AML-193 (cell line): ENCODE results near the gene DAPP1.

Experiments
- DNase-seq, 2 experiments: peaks; one replicate each; lab custom pipeline; 2025; lab: John Stamatoyannopoulos, UW

The DAPP1 gene

DNA sequence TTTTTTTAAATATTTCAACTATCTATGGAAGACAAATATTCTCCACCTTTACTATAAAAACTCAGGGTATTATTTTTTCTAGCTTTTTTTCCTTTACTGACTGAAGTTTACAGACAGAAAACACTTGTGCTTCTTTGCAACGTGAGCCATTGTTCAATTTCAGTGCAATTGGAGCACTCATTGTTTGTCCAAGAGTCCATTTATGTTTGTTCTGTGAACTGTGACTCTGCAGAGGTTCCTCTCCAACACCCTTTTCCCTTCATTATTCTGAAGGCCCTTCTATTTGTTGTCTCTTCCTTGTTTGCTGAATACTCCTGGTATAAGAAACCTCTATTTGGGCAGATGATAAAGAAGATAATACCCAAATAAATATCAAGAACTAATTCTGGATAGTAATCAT, 37.4 kb downstream of the DAPP1 start:
- DNase-seq, result no peak

DNA sequence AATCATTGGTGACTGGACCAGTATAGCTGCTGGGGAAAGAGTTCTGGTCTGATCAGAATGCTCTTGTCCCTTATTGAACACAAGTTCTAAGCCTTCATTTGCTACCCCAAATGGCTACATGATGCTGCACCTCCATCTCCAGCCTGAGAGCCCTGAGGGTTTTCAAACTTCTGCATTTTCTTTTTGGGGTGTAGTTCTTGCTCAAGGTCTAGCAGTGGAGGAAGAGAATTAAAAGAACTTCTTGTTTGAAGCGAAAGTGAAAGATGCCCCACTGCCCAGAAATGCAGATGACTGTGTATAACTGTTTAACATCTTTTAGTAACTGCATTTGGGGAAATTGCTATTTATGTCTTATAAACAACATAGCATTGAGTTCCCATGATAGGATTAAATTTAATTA, 39.1 kb downstream of the DAPP1 start:
- DNase-seq, result peak; percentile 91

GRCh38 chr4:99856166-99856565, 39.5 kb downstream of the DAPP1 start:
- peak; percentile 87 to 88 for DNase-seq

DNA sequence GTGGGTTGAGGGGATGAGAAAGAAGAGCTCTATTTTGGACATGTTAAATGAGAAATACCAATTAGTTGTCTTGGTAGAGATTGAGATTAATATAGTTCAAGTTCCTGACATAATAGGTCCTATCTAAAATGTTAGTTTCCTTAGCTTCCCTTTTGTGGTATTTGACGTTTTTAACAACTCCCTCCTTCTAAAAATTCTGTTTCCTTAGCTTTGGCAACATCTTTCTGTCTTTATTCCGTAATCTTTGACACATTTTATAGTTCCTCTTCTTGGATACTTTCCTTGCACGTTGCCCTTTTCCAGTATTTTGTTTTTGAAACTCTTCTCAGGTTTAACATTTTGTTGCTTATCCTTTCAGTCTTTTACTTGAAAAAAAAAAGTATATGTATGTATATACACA, 40.7 kb downstream of the DAPP1 start:
- DNase-seq, result peak; percentile 90 to 94

- DNase-seq, result no peak
Observed at GRCh38 chr4:99859618-99860017, 43.0 kb downstream of the DAPP1 start.

GRCh38 chr4:99860521-99860920, 43.9 kb downstream of the DAPP1 start:
- DNase-seq, result no peak

GRCh38 chr4:99861120-99861905, 44.7 kb downstream of the DAPP1 start:
- peak; percentile 44 to 48 for DNase-seq

GRCh38 chr4:99863804-99864203, 47.2 kb downstream of the DAPP1 start:
- DNase-seq, result no peak

DNA sequence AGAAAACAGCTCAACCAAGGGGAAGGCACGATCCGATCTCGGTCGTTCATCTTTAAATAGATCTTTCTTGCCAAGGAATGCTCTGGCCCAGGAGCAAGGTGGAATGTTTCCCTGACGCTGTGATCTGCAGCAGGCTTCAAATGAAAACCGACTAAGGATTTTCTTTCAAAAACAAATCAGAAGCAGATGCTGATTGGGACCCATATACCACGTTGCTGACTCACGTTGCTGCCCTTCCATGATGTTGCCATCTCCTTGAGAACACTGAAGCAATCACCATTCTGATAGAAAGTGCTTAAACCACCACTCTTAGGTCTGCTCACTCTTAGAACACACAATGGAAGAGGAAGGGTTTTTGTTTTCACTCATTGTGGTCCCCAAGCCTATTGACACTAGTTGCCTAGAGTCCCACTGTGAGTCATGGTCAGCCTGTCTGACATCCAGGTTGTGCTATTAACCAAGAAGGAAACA, 51.5 kb downstream of the DAPP1 start:
- DNase-seq, result no peak

- no peak for DNase-seq
Observed at GRCh38 chr4:99872570-99872969, 55.9 kb downstream of the DAPP1 start.

DNA sequence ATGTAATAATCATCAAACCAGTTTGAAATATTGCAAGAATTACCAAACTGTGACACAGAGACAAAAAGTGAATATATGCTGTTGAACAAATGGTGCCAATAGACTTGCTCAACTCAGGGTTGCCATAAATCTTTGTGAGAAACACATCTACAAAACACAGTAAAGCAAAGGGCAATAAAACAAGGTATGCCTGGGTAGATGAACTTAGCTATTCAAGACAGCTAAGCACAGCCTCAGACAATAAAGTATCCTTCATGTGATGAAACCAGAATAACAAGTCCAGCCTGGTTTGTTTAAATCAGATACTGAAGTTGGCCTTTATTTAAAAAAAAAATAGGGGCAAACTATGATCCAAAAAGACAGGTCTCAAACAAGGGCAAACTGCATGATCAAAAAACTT, 58.4 kb downstream of the DAPP1 start:
- DNase-seq, result no peak

DNA sequence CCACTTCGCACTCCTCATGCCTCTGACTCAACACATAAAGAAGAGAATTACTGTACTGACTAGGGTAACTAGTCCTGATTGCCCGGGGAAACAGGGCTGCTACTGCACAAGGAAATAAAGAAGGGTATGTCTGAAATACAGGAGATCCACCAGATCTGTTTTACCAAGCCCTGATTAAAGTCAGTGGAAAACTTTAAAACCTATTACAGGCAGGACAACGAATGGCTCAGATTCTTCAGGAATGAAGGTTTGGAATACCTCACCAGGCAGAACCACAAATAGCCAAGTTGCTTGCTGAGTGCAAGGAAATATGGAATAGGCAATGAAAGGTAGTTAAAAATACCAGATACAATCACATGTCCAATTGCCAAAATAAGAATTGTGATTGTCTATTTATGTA, 60.3 kb downstream of the DAPP1 start:
- DNase-seq, result no peak

DNA sequence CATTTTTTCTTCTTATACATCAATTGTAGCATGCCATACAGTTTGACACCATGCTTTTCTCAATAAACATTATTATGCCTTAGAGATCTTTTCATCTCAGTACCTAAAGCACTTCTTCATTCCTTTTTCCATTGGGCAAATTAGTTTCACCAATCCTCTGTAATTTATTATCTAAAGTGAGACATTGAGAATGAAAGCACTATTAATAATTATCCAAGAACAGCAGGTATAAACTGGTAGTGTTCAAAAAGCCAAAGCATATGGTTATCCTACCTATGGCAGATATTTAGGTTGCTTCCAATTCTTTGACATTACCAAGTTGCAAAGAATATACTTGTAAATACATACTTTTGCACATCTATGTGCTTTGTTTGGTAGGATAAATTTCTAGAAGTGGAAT, 62.0 kb downstream of the DAPP1 start:
- no peak for DNase-seq

DNA sequence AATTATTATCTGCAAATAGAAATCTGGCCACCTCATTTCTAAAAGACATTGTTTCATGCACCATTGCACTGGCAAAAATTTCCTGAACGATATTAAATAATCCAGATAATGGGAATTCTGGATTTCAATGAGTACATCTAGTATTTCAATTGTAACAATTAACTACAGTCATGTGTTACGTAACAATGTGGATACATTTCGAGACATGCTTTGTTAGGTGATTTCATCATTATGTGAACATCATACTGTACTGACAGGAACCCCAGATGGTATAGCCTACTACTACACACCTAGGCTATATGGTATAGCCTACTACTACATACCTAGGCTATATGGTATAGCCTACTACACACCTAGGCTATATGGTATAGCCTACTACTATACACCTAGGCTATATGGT, 62.8 kb downstream of the DAPP1 start:
- peak; percentile 47 to 53 for DNase-seq

GRCh38 chr4:99885063-99885664, 68.5 kb downstream of the DAPP1 start:
- peak; percentile 46 to 59 for DNase-seq

DNA sequence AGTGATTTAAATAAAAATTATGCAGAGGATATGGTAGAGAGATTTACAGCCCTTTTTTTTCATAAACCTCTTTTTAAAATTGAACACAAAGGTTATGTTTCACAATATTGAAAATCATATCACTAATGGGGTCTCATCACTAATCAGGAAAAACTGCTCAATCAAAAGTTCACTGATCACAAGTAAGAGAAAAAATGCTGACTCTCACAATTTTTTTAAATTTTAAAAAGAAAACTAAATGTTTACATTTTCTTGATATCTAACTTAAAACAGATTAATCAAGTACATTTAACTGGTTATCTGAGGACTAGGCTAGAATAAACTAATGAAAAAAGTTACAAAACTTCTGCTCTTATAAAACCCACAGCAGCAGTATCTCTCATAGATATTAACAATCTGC, 69.1 kb downstream of the DAPP1 start:
- no peak for DNase-seq

GRCh38 chr4:99886146-99886545, 69.5 kb downstream of the DAPP1 start:
- no peak for DNase-seq

DNA sequence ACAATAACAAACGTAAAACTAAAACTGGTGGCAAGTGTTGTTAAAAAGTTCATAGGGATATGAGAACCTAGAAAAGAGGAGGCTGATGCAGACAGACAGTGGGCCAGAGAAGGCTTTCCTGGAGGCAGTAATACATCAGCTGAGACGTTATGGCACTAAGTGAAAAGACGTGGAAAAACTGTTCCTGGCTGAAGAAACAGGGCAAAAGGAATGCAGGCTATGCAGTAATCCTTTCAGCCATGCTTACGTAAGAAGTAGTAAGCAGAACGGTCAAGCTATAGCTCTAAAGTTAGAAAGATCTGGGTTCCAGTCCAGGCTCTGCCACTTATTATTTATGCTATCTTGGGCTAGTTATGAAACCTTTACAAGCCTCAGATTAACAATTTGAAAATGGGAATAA, 71.2 kb downstream of the DAPP1 start:
- DNase-seq, result no peak

DNA sequence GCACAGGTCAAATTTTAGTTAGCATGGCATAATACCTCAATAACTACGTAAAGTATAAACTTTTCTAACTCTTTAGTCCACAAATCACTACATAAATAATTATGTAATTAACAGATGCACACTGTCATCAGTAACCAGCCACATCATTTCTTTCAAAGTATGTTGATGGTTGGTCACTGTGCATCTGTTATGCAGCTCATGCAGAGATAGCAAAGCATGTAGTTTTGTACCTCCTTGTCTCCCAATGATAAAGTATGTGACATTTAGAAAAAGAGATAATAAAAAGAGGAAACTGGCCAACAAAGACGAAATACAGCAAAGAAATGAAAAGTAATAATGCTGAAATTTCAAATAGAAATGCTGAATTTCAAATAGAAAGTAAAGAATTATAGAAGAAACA, 74.7 kb downstream of the DAPP1 start:
- no peak for DNase-seq

GRCh38 chr4:99893029-99893428, 76.4 kb downstream of the DAPP1 start:
- no peak for DNase-seq

GRCh38 chr4:99893839-99894160, 77.2 kb downstream of the DAPP1 start:
- no peak for DNase-seq

DNA sequence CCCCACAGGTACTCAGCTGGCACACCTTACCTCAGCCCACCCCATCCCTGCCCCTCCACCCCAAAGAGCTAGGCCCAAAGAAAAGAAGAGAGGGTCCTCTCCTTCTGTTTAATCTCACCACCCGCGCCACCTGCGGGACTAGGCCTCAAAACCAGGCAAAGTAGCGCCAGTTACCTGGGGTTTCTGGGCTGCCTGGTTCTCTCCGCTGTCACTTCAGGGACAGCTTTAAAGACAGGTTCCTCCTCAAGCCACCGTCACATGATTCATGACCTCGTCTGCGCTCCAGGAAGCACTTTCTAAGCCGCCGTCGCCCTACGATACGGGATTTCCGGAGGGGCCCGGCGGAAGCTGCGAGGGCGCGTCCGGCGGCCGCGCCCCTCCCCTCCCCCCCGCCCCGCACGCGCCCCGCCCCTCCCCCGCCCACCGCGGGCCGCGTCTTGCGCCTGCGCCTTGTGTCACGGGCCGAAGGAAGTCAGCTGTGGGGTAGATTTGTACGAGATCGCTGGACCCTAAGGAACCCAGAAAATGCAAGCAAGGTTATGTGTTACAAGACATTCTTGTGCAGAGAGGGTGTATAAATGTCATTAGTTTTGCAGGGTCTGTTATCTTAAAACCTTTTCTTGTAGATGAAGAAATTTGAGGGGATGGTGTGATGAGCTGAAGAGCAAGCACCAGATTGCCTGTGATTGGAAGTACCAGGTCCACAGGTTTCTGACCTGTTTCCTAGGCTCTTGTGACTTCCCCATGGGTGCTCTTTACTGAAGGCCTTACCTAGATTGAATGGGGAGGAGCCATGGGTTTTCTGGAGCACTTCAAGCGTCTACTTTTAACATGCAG, 77.8 kb downstream of the DAPP1 start, which contains the start of gene LAMTOR3:
Gene LAMTOR3, minus strand, starts transcription at position 267 of the 837 bp plus-strand sequence. CDS start 464 bp downstream, outside the sequence.
- peak; percentile 86 to 89 for DNase-seq

DNA sequence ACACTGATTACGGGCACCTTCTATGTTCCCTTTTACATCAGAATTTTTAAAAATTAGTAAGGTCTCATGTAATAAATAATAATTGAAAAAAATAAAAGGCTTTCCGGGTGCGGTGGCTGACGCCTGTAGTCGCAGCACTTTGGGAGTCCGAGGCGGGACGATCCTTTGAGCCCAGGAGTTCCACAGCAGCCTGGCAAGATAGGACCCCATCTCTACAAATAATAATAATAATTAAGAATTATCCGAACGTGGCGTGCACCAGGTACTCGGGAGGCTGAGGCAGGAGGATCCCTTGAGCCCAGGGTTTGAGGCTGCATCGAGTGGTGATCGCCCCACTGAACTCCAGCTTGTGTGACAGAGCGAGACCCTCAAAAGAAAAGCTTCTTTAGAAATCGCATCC, 78.4 kb downstream of the DAPP1 start:
- no peak for DNase-seq
